Liver (tissue), 2 donors: ENCODE results near the gene SLIT3.

Experiments
- CTCF ChIP-seq: fragments of 150-350 bp; IDR thresholded peaks from 2 replicates; pipeline ENCODE4 v1.5.1; 2017; ENCODE audit warnings: improper control_type of control experiment, low read depth, low read length; ENCODE audit not compliant: missing input control
- FOXA1 ChIP-seq: IDR thresholded peaks from 2 replicates; pipeline ENCODE4 v1.6.1; 2016; ENCODE audit warnings: antibody characterized with exemption
- REST ChIP-seq: IDR thresholded peaks from 2 replicates; pipeline ENCODE4 v1.6.1; 2016; ENCODE audit warnings: antibody characterized with exemption, mild to moderate bottlenecking
- donor health status: healthy.

GRCh38 chr5:169050636-169051035, 250.3 kb downstream of the SLIT3 start:
- no peak for TF ChIP-seq CTCF
- TF ChIP-seq REST = no peak
- no peak for TF ChIP-seq FOXA1
